DOHH2 (cell line): ENCODE data around the gene PACSIN1.

ENCODE experiments used
- H3F3A ChIP-seq: fragments of 200-600 bp; sonication (generic), shearing (Covaris generic); 2 replicates; pipeline ENCODE4 v1.6.0; 2016; ENCODE audit warnings: antibody characterized with exemption, mild to moderate bottlenecking; ENCODE audit not compliant: control insufficient read depth, insufficient read depth
- H3K27ac ChIP-seq: fragments of 200-600 bp; sonication (generic); 2 replicates; pipeline ENCODE4 v1.5.1; 2014; ENCODE audit warnings: low read depth, mild to moderate bottlenecking, low read length, moderate library complexity
- H3K27me3 ChIP-seq: fragments of 200-600 bp; sonication (generic); 2 replicates; pipeline ENCODE4 v1.6.1; 2014; ENCODE audit warnings: mild to moderate bottlenecking, low read length, mixed read lengths; ENCODE audit not compliant: control insufficient read depth
- H3K36me3 ChIP-seq: fragments of 200-600 bp; sonication (generic); 2 replicates; pipeline ENCODE4 v1.6.1; 2014; ENCODE audit warnings: mild to moderate bottlenecking, low read length, moderate library complexity, mixed read lengths; ENCODE audit not compliant: control insufficient read depth
- H3K4me1 ChIP-seq: fragments of 200-600 bp; sonication (generic); 2 replicates; pipeline ENCODE4 v1.6.1; 2014; ENCODE audit warnings: mild to moderate bottlenecking, low read length, mixed read lengths; ENCODE audit not compliant: control insufficient read depth
- H3K4me2 ChIP-seq: fragments of 200-600 bp; sonication (generic); 2 replicates; pipeline ENCODE4 v1.6.0; 2014; ENCODE audit warnings: mild to moderate bottlenecking, low read length, moderate library complexity
- H3K4me3 ChIP-seq: fragments of 200-600 bp; sonication (generic); 2 replicates; pipeline ENCODE4 v1.5.1; 2014; ENCODE audit warnings: mild to moderate bottlenecking, low read length, mixed read lengths
- H3K79me2 ChIP-seq: fragments of 200-600 bp; sonication (generic); 2 replicates; pipeline ENCODE4 v1.6.1; 2014; ENCODE audit warnings: mild to moderate bottlenecking, low read length, mixed read lengths; ENCODE audit not compliant: control insufficient read depth
- H3K9me2 ChIP-seq: fragments of 200-600 bp; sonication (generic); replicated peaks from 2 replicates; pipeline ENCODE4 v1.6.1; 2014; ENCODE audit warnings: mild to moderate bottlenecking, low read length, mixed read lengths; ENCODE audit not compliant: control insufficient read depth
- H3K9me3 ChIP-seq: fragments of 200-600 bp; sonication (generic); 2 replicates; pipeline ENCODE4 v1.6.1; 2014; ENCODE audit warnings: antibody characterized with exemption, low read length, mixed read lengths; ENCODE audit not compliant: control insufficient read depth, insufficient read depth
- H4K20me1 ChIP-seq: fragments of 200-600 bp; sonication (generic); 2 replicates; pipeline ENCODE4 v1.6.0; 2014; ENCODE audit warnings: low read depth, mild to moderate bottlenecking, antibody characterized with exemption, low read length, moderate library complexity; ENCODE audit not compliant: control insufficient read depth, insufficient read depth
- EZH2phosphoT487 ChIP-seq: fragments of 200-600 bp; sonication (generic); IDR thresholded peaks from 2 replicates; pipeline ENCODE4 v1.6.1; 2017; ENCODE audit warnings: borderline replicate concordance, mild to moderate bottlenecking, antibody characterized with exemption, low read length, moderate library complexity, mixed read lengths
- TF ChIP-seq, protein P1 (sequence below): fragments of 200-600 bp; sonication (generic); IDR thresholded peaks from one replicate; pipeline ENCODE4 v1.5.1; 2014; ENCODE audit warnings: antibody characterized with exemption, mild to moderate bottlenecking, low read depth, low read length; ENCODE audit not compliant: poor library complexity, severe bottlenecking

Gene PACSIN1

DNA sequence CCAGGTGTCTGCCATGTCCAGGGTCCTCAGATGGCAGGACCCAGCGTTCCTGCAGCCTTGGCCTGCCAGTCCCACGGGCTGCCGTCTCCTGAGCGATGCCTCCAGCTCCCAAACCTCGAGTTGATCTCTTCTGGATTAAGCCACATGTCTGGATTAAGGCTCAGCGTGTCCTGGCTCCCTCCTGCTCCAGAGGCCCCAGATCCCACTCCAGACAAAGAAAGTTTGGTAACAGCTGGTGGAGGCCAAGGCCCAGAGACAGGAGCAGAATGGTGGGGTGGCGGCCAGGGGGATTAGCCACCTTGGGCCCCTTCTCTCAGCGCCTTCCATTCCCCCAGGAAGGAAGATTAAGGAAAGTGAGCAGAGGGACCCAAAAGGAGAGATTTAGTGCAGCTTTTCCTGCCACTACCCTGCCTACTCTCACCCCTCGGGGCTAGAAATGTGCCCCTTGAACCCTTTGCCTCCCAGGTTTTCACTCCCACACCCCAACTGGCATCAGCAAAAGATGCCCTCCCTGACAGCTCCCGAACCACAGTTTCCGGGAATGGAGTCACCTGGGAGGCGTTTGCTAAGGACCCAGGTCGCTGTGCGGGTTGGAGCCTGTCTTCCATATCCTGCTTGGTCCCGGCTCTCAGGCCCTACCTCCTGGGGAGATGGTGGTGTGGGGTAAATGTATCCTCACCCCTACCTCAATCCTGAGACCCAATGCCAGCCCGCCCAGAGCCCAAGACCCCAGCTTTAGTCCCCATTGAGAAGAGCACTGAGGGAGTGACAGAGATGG, 83.3 kb downstream of the PACSIN1 start:
- Histone ChIP-seq H3K27me3 (peaks cover 17% of the 10 kb centered on the region), H3K4me2 (no peak overlapping the region), H3K4me3 (no peak overlapping the region), H3K9me3 (no peaks in the 10 kb centered on the region), H3F3A (no peaks in the 10 kb centered on the region), H4K20me1 (no peaks in the 10 kb centered on the region), H3K27ac (no peak overlapping the region), H3K9me2 (no peaks in the 10 kb centered on the region), H3K4me1 (no peaks in the 10 kb centered on the region), H3K36me3 (no peaks in the 10 kb centered on the region), H3K79me2 (no peaks in the 10 kb centered on the region)
- no peak for TF ChIP-seq EZH2phosphoT487
- TF ChIP-seq, protein P1, sequence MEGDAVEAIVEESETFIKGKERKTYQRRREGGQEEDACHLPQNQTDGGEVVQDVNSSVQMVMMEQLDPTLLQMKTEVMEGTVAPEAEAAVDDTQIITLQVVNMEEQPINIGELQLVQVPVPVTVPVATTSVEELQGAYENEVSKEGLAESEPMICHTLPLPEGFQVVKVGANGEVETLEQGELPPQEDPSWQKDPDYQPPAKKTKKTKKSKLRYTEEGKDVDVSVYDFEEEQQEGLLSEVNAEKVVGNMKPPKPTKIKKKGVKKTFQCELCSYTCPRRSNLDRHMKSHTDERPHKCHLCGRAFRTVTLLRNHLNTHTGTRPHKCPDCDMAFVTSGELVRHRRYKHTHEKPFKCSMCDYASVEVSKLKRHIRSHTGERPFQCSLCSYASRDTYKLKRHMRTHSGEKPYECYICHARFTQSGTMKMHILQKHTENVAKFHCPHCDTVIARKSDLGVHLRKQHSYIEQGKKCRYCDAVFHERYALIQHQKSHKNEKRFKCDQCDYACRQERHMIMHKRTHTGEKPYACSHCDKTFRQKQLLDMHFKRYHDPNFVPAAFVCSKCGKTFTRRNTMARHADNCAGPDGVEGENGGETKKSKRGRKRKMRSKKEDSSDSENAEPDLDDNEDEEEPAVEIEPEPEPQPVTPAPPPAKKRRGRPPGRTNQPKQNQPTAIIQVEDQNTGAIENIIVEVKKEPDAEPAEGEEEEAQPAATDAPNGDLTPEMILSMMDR: no peak

DNA sequence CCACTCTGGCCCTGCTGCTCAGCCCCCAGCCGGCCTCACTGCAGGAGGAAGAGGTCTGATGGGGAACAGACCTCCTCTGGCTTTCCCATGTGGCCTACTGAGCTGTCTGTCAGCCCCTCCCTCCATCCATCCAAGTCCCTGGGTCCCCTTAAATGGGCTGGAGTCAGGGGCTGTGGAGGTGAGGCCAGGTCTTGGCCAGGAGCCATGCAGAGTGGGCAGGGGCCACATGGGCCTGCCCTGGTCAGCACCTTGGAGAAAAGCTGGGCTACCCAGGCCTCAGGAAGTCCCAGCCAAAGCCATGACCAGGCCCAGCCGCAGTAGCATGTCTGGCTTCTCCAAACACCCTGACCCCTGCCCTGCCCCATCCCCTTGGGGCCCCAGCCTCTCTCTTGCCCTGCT, 83.9 kb downstream of the PACSIN1 start:
- H3F3A ChIP-seq: no peaks in the 10 kb centered on the region
- H3K9me2 ChIP-seq: no peaks in the 10 kb centered on the region
- H3K4me3 ChIP-seq: no peak overlapping the region
- no peaks in the 10 kb centered on the region for H3K9me3 ChIP-seq
- no peaks in the 10 kb centered on the region for H4K20me1 ChIP-seq
- H3K4me1 ChIP-seq: no peaks in the 10 kb centered on the region
- H3K27me3 ChIP-seq: peaks cover 17% of the 10 kb centered on the region
- no peaks in the 10 kb centered on the region for H3K79me2 ChIP-seq
- no peak overlapping the region for H3K27ac ChIP-seq
- no peaks in the 10 kb centered on the region for H3K36me3 ChIP-seq
- TF ChIP-seq EZH2phosphoT487: no peak
- TF ChIP-seq, protein P1: no peak
- no peak overlapping the region for H3K4me2 ChIP-seq

DNA sequence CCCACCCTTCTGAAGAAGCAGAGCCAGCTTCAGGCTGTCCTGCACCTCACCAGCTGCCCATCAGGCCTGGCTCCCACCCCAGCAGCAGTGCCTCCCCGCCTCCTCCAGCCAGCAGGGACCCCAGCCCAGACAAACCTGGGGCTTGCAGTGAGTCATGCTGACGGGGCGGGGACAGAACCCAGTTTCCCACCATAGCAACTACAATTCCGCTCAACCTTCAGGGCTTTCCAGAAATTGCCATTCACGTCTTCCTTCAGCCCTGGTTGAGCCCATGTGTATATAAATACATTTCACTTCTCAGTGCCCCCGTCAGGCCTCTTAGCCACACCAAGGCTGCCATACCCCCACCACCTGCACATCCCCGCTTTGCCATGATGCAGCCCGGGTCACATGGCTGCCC, 85.8 kb downstream of the PACSIN1 start:
- no peak overlapping the region for H3K4me2 ChIP-seq
- no peaks in the 10 kb centered on the region for H3K9me2 ChIP-seq
- H4K20me1 ChIP-seq: no peaks in the 10 kb centered on the region
- H3K79me2 ChIP-seq: no peaks in the 10 kb centered on the region
- H3K36me3 ChIP-seq: no peaks in the 10 kb centered on the region
- no peaks in the 10 kb centered on the region for H3F3A ChIP-seq
- H3K27me3 ChIP-seq: peaks cover 17% of the 10 kb centered on the region
- no peak overlapping the region for H3K27ac ChIP-seq
- TF ChIP-seq EZH2phosphoT487: no peak
- TF ChIP-seq, protein P1: no peak
- H3K4me3 ChIP-seq: no peak overlapping the region
- H3K4me1 ChIP-seq: no peaks in the 10 kb centered on the region
- H3K9me3 ChIP-seq: no peaks in the 10 kb centered on the region
